Transverse colon (tissue), 4 donors: ENCODE measurements around the gene LMTK2. TPM values are rescaled to one million over a fixed set of nuclear protein-coding genes. Genes with fewer than 3 reads are reported as not detected.

Source experiments
- DNase-seq: peaks from one replicate; pipeline ENCODE4 v3.0.0-alpha.2; 2019
- H3K27ac ChIP-seq, 4 donors: fragments of 200-600 bp; sonication (generic); 2 replicates each; pipeline ENCODE4 v1.5.1; 2016 to 2018; ENCODE audit warnings: inconsistent platforms in 4 of 4
- H3K27me3 ChIP-seq: fragments of 200-600 bp; sonication (generic); 2 replicates; pipeline ENCODE4 v1.5.1; 2017; ENCODE audit warnings: inconsistent platforms
- H3K36me3 ChIP-seq, 4 donors: fragments of 200-600 bp; sonication (generic); 2 replicates each; pipeline ENCODE4 v1.5.1; 2017 to 2019; ENCODE audit warnings: inconsistent platforms in 4 of 4
- H3K4me1 ChIP-seq, 4 donors: fragments of 200-600 bp; sonication (generic); 2 replicates each; pipeline ENCODE4 v1.5.1; 2017 to 2020; ENCODE audit warnings: inconsistent platforms in 4 of 4
- H3K4me3 ChIP-seq, 4 donors: fragments of 200-600 bp; sonication (generic); 1 replicate in 1 of 4; 2 replicates in 3 of 4; pipeline versions ENCODE4 v1.5.1 to v1.6.1; 2017 to 2019; ENCODE audit warnings: inconsistent platforms in 4 of 4
- H3K9me3 ChIP-seq, 2 donors: fragments of 200-600 bp; sonication (generic); 2 replicates each; pipeline ENCODE4 v1.5.1; 2017 to 2019; ENCODE audit warnings: inconsistent platforms in 2 of 2
- CTCF ChIP-seq, 5 experiments: fragments of 200-600 bp in 3 of 5; fragments of 450-650 bp in 2 of 5; sonication (generic) in 3 of 5; IDR thresholded peaks; 1 replicate in 2 of 5; 2 replicates in 3 of 5; pipeline ENCODE4 v1.5.1; 2016 to 2017; ENCODE audit warnings: antibody characterized with exemption in 5 of 5, inconsistent platforms in 3 of 5, mild to moderate bottlenecking in 2 of 5, moderate library complexity in 1 of 5
- EP300 ChIP-seq: sonication (generic); formaldehyde crosslinking; IDR thresholded peaks from one replicate; pipeline ENCODE4 v1.6.1; 2017; ENCODE audit warnings: antibody characterized with exemption, low read depth
- POLR2A ChIP-seq: fragments of 450-650 bp; IDR thresholded peaks from one replicate; pipeline ENCODE4 v1.6.1; 2016; ENCODE audit warnings: antibody characterized with exemption, mild to moderate bottlenecking, moderate library complexity
- POLR2AphosphoS5 ChIP-seq, 3 donors: sonication (generic); formaldehyde crosslinking; IDR thresholded peaks; one replicate each; pipeline ENCODE4 v1.6.1; 2016; ENCODE audit warnings: antibody characterized with exemption in 3 of 3
- WGBS, 2 donors: methylation state at CpG; one replicate each; pipeline ENCODE4 v1.1.5; 2018; ENCODE audit warnings: low coverage in 1 of 2; 5-methylcytosine and 5-hydroxymethylcytosine counted together
- in situ Hi-C, 4 donors: fragments of 200-750 bp; cut with MboI; loops; one replicate each; pipeline versions ENCODE4 v1.15.0 to v1.15.1; 2017; ENCODE audit warnings: low sequenced_read_pairs in 3 of 4, low pct_ligation_motif_present in 1 of 4, low pct_unique_long_range_greater_than_20kb in 1 of 4
- intact Hi-C: fragments of 100-400 bp; cut with DNase I; formaldehyde crosslinking; loops from one replicate; pipeline ENCODE4 v1.15.1; 2023; ENCODE audit warnings: low total_unique reads
- total RNA-seq, 4 donors: library from RNA; depleted of rRNA; stranded (reverse); fragments of >200 nt; gene quantifications; one replicate each; pipeline ENCODE4 v1.1.0, GENCODE V29; 2016

Gene LMTK2
- total RNA-seq, 4 donors from 2014 or later, result 51.6 to 106 (median 62.2) TPM

- Histone ChIP-seq H3K4me1 (peaks cover 3 to 15% (median 11%) of the 10 kb centered on the region in 4 donors), H3K36me3 (peaks cover 0 to 9% (median 3%) of the 10 kb centered on the region in 4 donors), H3K9me3 (no peaks in the 10 kb centered on the region), H3K27me3 (no peaks in the 10 kb centered on the region), H3K27ac (no peak overlapping the region), H3K4me3 (no peak overlapping the region)
- no peak for TF ChIP-seq CTCF (IDR thresholded peaks at IDR 0.05)
- no peak for TF ChIP-seq POLR2A
- TF ChIP-seq EP300, result no peak
- no peak for TF ChIP-seq POLR2AphosphoS5 (IDR thresholded peaks at IDR 0.05)
- in situ Hi-C loops (no loop called here), intact Hi-C loops (no loop called here)
- 93 to 100% methylated on average over 4 to 7 of the region's 7 CpGs for WGBS, 2 donors
- no peak for DNase-seq
Observed at GRCh38 chr7:98256431-98256830, 149.8 kb downstream of the LMTK2 start.

- Histone ChIP-seq H3K9me3 (no peaks in the 10 kb centered on the region), H3K4me3 (no peak overlapping the region), H3K4me1 (peaks cover 3 to 9% (median 8%) of the 10 kb centered on the region in 4 donors), H3K27ac (no peak overlapping the region), H3K27me3 (no peaks in the 10 kb centered on the region), H3K36me3 (peaks cover 0 to 10% (median 3%) of the 10 kb centered on the region in 4 donors)
- intact Hi-C loops (no loop called here), in situ Hi-C loops (no loop called here)
- TF ChIP-seq CTCF (IDR thresholded peaks at IDR 0.05) (no peak), POLR2A (no peak), POLR2AphosphoS5 (IDR thresholded peaks at IDR 0.05) (no peak), EP300 (no peak)
- WGBS, 2 donors, result 38 to 82% methylated on average over 2 to 6 of the region's 6 CpGs
- DNase-seq, result no peak
Observed at GRCh38 chr7:98257701-98258100, 151.0 kb downstream of the LMTK2 start.

Other genes with a start within 250 kb of the LMTK2 start
- 10 to 100 TPM in 2 of 4 donors, 1 to 10 TPM in 2; 4.9 to 38.6 (median 18.3) TPM for gene ASNS, start 234.5 kb upstream of the LMTK2 start, total RNA-seq
- not detected for gene OCM2, start 116.7 kb upstream of the LMTK2 start, total RNA-seq
- gene BHLHA15, start 104.6 kb downstream of the LMTK2 start, total RNA-seq, result 1 to 10 TPM in 2 of 4 donors, not detected in 2; 2.0 to 7.3 TPM
- gene TECPR1, start 145.4 kb downstream of the LMTK2 start, total RNA-seq, result 10 to 100 TPM; 23.1 to 43.0 (median 28.8) TPM
- gene BRI3, start 174.8 kb downstream of the LMTK2 start, total RNA-seq, result 10 to 100 TPM in 3 of 4 donors, 1 to 10 TPM in 1; 9.8 to 87.5 (median 51.5) TPM